Sigmoid colon (tissue), 3 donors: Measurements from ENCODE around the gene CDH13.

Experiments used
- POLR2A ChIP-seq, 2 donors: fragments of 450-650 bp; IDR thresholded peaks; one replicate each; pipeline ENCODE4 v1.6.1; 2016; ENCODE audit warnings: antibody characterized with exemption in 2 of 2, mild to moderate bottlenecking in 2 of 2, moderate library complexity in 2 of 2
- TF ChIP-seq, protein P1 (sequence below), 4 experiments: fragments of 450-650 bp in 3 of 4; fragments of 200-600 bp in 1 of 4; IDR thresholded peaks; one replicate each; pipeline ENCODE4 v1.5.1; 2016 to 2019; ENCODE audit warnings: antibody characterized with exemption in 4 of 4, mild to moderate bottlenecking in 3 of 4, moderate library complexity in 2 of 4

DNA sequence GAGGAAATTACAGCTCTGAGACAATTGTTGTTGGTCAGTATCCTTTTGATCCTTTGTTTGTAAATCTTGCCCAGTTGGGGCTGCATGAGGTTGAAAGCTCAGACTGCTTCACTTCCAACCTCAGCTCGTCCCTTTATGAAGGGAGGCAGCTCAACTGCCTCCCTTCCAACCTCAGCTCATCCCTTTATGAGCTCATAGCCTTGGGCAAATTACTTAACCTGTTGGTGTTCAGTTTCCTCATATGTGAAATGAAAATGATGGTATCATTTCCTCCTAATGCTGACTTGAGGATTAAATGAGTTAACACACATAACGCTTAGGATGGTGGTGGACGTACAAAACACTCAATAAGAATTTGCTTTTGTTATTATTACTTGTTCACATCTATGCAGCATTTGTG, 265.1 kb downstream of the CDH13 start:
- TF ChIP-seq, protein P1, sequence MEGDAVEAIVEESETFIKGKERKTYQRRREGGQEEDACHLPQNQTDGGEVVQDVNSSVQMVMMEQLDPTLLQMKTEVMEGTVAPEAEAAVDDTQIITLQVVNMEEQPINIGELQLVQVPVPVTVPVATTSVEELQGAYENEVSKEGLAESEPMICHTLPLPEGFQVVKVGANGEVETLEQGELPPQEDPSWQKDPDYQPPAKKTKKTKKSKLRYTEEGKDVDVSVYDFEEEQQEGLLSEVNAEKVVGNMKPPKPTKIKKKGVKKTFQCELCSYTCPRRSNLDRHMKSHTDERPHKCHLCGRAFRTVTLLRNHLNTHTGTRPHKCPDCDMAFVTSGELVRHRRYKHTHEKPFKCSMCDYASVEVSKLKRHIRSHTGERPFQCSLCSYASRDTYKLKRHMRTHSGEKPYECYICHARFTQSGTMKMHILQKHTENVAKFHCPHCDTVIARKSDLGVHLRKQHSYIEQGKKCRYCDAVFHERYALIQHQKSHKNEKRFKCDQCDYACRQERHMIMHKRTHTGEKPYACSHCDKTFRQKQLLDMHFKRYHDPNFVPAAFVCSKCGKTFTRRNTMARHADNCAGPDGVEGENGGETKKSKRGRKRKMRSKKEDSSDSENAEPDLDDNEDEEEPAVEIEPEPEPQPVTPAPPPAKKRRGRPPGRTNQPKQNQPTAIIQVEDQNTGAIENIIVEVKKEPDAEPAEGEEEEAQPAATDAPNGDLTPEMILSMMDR (IDR thresholded peaks at IDR 0.05), result no peak
- no peak for TF ChIP-seq POLR2A (IDR thresholded peaks at IDR 0.05)
